VCaP (cell line): Measurements from ENCODE around the gene CCDC110.

Experiments
- H3K27ac ChIP-seq: fragments of 450-650 bp; 2 replicates; pipeline ENCODE4 v1.5.1; 2017
- CTCF ChIP-seq: fragments of 450-650 bp; conservative IDR thresholded peaks from 2 replicates; pipeline ENCODE4 v1.5.1; 2017; ENCODE audit warnings: mild to moderate bottlenecking, moderate library complexity

Gene CCDC110

GRCh38 chr4:185500035-185500434, 28.5 kb upstream of the CCDC110 start:
- no peak for TF ChIP-seq CTCF
- H3K27ac ChIP-seq = no peak overlapping the region

- H3K27ac ChIP-seq = no peak overlapping the region
- no peak for TF ChIP-seq CTCF
Measured at GRCh38 chr4:185488650-185489049, 17.1 kb upstream of the CCDC110 start.

GRCh38 chr4:185481401-185481800, 9.9 kb upstream of the CCDC110 start:
- no peak for TF ChIP-seq CTCF
- H3K27ac ChIP-seq = no peak overlapping the region

- TF ChIP-seq CTCF = no peak
- H3K27ac ChIP-seq = no peak overlapping the region
Measured at GRCh38 chr4:185480016-185480732, 8.6 kb upstream of the CCDC110 start.

- no peak overlapping the region for H3K27ac ChIP-seq
Measured at GRCh38 chr4:185479507-185479971, 8.0 kb upstream of the CCDC110 start.

GRCh38 chr4:185473247-185473646, 1.7 kb upstream of the CCDC110 start:
- H3K27ac ChIP-seq = no peak overlapping the region
- no peak for TF ChIP-seq CTCF

More at GRCh38 chr4:185479507-185479971, 8.0 kb upstream of the CCDC110 start:
- no peak for TF ChIP-seq CTCF

- H3K27ac ChIP-seq = peak overlapping the region; percentile 74
- no peak for TF ChIP-seq CTCF
Measured at GRCh38 chr4:185472103-185472542, 590 bp upstream of the CCDC110 start.
